HG03103 (cell line): Measurements from ENCODE around the gene NEU2.
"Not testable (repeated sequence)": the region's sequence is repeated elsewhere in the genome, so short reads cannot be mapped to it uniquely, and the experiment has no call there.

ENCODE experiments used
- ATAC-seq: cut with Tn5 transposase; IDR thresholded peaks from one replicate; pipeline ENCODE4 v1.9.1; 2021; ENCODE audit warnings: low read depth; ENCODE audit not compliant: unreplicated experiment

Gene NEU2

DNA sequence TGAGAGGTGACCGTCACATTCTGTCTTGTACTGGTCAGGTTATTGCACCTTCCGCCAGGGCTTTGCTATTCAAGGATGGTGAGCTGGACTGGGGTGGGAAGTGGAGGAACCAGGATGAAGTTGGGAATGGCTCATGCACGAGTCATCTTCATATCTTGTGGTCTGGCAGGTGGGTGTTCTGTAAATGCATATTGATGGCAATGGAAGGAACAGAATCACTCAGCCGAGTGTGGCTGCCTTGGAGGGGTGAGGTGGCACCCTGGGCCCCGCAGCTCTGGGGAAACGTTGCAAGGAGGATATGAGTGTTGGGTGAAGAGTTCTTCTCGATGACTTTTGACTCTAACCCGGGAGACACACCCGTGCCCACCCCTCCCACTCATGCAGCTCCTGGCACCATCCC lies 1.2 kb downstream of the NEU2 start:
- no peak for ATAC-seq

DNA sequence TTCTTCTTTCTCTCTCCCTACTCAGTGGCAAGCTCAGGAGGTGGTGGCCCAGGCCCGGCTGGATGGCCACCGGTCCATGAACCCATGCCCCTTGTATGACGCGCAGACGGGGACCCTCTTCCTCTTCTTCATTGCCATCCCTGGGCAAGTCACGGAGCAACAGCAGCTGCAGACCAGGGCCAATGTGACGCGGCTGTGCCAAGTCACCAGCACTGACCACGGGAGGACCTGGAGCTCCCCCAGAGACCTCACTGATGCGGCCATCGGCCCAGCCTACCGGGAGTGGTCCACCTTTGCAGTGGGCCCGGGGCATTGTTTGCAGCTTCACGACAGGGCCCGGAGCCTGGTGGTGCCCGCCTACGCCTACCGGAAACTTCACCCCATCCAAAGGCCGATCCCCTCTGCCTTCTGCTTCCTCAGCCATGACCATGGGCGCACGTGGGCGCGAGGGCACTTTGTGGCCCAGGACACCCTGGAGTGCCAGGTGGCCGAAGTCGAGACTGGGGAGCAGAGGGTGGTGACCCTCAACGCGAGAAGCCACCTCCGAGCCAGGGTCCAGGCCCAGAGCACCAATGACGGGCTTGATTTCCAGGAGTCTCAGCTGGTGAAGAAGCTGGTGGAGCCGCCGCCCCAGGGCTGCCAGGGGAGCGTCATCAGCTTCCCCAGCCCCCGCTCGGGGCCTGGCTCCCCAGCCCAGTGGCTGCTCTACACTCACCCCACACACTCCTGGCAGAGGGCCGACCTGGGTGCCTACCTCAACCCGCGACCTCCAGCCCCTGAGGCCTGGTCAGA lies 1.8 kb downstream of the NEU2 start:
- no peak for ATAC-seq

DNA sequence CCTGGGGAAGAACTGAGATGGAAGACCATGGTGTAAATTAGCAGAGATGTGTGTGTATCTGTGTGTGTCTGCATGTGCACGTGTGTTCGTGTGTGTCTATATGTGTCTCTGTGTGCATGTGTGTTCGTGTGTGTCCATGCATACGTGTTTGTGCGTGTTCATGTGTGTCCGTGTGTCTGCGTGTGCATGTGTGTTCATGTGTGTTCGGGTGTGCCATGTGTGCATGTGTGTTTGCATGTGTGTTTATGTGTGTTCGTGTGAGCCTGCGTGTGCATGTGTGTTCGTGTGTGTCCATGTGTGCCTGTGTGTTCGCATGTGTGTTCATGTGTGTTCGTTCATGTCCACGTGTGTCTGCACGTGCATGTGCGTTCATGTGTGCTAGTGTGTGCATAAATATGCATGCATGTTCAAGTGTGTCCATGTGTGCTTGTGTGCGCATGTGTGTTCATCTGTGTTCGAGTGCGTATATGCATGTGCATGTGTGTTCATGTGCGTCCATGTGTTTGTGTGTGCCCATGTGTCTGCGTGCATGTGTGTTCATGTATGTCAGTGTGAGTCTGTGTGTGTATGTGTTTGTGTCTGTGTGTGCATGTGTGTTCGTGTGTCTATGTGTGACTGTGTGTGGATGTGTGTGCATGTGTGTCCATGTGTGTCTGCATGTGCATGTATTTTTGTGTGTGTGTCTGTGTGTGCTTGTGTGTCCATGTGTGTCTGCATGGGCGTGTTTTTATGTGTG lies 3.1 kb downstream of the NEU2 start:
- ATAC-seq = no peak

GRCh38 chr2:233036162-233036838 lies 3.8 kb downstream of the NEU2 start:
- no peak for ATAC-seq

DNA sequence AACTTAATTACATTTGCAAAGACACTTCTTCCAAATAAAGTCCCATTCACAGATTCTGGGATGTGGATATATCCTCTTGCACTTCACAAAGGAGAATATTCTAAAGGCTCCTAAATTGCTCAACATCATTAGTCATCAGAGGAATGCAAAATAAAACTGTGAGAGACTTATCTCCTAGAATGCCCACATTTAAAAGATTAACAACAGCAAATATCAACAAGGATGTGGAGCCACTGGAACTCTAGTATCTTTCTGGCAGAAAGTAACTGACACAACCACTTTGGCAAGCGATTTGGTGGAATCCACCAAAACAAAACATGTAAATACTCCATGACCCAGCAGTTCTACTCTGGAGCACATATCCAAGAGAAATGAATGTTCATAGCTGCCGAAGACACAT lies 4.6 kb downstream of the NEU2 start:
- ATAC-seq = no peak

- no peak for ATAC-seq
Measured at GRCh38 chr2:233039212-233039845, 6.9 kb downstream of the NEU2 start.

DNA sequence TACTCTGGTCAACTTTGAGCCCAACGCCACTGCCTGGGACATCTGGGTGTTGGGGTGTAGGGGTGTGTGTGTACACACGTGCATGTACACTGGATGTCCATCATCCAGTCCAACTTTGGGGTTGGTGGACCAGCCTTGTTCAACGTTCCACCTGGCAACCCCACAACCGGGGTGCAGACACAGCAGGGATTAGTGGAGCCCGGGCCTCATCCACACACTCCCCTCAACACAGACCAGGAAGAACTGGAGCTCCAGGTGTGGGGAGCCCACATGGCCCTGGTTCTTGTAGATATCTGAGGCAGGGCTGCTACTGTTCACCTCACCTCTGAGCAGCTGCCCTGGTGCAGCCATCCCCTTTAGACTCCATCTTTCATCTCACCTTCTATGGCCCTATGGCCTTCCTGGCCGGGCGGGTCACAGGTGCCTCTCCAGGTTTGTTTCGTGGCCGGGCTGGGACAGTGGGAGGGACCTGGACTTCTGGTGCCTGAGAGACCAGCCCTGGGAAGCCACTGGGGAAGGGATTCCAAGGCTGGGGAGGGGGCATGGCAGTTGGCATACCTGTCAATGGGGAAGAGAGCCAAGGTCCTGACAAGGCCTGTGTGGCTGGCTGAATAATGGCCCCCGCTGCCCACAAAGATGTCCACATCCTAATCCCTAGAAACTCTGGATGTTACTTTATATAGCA lies 7.5 kb downstream of the NEU2 start:
- no peak for ATAC-seq

GRCh38 chr2:233040571-233040970 lies 8.1 kb downstream of the NEU2 start:
- ATAC-seq = no peak

- ATAC-seq = no peak
Measured at GRCh38 chr2:233041722-233042323, 9.4 kb downstream of the NEU2 start.

DNA sequence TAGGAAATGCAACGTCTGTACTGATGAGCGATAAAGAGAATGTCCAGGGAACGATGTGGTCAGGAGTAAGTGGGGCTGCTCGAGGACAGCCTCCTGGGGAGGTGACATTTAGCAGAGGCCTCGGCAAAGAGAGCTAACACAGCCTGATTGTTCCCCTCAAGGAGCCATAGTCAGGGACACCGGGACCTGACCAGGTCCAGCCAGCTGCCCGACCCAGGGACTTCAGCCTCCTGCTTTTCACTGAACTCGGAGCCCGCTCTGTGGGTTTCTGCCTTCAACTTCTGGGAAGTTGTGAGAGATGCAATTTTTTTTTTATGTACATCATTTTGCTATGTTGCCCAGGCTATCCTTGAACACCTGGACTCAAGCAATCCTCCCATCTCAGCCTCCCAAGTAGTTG lies 10.1 kb downstream of the NEU2 start:
- no peak for ATAC-seq

GRCh38 chr2:233044974-233045605 lies 12.6 kb downstream of the NEU2 start:
- no peak for ATAC-seq

DNA sequence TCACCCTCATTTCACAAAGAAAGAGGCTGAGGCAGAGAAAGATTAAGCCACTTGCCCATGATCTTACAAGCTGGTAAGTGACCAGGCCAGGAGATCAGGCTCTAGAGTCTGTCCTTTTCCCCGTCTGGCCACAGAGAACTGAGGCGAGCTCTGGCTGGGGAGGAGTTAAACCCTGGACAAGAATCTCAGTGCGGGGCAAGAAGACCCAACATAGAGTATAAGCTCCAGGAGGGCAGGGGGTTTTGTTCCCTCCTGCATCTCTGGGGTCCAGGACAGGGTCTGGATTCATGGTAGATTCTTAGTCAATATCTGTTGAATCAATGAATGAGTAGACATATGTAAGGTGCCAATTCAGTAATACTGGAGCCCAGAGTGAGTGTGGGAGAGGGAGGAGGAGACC lies 14.7 kb downstream of the NEU2 start:
- ATAC-seq = no peak

DNA sequence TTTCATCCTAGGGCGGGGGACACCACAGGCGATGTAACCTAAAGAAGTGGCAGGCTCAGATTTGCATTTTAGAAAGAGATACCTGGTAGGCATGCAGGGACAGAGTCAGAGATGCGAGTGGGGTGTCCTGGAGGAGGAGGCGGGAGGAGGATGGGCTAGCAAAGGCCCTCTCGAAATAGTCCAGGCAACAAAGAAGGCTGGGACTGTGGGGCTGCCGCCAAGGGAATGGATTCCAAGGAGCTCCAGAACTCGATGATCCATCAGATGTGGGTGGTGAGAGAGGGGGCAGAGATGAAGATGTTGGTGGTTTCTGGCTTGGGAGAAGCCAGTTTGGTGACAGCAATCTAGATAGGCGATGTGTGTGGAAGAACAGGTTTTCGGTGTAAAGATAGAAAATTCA lies 15.2 kb downstream of the NEU2 start:
- ATAC-seq = no peak

DNA sequence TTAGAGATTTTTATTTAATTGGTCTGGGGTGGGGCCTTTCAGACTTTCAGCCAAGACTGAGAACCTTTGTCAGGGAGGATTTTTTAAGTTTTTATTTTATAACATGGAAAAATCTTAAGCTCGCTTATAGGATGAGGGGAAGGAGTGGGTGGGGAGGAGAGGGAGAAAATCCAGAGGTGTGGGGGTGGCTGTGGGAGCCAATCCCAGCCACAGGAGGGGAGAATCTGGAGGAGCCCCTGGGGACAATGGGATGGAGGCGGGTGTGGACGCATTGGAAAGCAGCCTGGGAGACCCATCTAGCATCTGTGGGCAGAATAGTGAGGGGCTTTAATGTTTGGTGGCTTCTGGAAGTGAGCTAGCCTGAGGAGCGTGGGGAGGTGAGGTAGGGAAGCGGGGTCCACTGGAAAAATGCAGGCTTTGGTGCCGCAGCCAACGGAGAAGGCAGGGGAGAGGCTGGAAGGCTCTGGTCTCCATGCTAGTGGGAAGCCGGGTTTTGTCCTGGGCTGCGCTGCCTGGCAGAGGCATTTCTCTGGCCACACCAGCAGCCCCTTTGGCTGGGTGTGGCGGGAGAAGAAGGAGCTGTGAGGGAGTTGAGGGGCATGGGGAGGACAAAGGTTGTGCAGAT lies 16.2 kb downstream of the NEU2 start:
- no peak for ATAC-seq

DNA sequence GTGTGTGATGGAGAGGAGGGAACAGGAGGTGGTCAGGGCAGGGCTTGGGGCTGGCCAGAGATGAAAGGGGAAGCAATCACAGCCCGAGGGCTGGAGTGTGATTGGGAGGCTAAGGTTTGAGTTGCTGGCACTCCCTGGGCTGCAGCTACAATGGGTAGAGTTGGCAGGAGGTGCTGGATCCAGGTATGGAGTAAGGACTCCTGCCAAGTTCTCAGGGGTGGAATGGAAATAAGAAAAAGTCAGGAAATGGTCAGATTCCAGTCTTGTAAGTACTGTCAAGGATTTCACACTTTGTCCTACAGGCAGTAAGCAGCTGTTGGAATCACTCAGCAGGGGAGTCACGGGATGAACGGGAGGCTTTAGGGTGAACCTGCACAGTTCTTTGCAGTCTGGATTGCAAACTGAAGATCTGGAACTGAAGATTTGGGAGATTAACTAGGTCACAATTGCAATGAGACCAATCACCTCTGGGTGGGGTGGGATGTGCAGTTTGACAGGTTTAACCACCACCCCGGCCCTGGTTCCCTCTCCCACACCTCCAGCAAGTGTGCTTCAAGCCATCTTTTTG lies 16.8 kb downstream of the NEU2 start:
- ATAC-seq = no peak

GRCh38 chr2:233051241-233052149 lies 19.0 kb downstream of the NEU2 start:
- no peak for ATAC-seq

GRCh38 chr2:233052517-233052916 lies 20.0 kb downstream of the NEU2 start:
- not testable (repeated sequence) for ATAC-seq
